Neural progenitor cell (in vitro differentiated cells): ENCODE measurements around the gene POLR1F.

ENCODE experiments used
- EZH2 ChIP-seq: fragments of 200-600 bp; sonication (generic); IDR thresholded peaks from 2 replicates; pipeline ENCODE4 v1.6.1; 2017; ENCODE audit warnings: antibody characterized with exemption, mild to moderate bottlenecking, moderate library complexity
- TF ChIP-seq, protein P1 (sequence below): fragments of 200-600 bp; sonication (generic); IDR thresholded peaks from 2 replicates; pipeline ENCODE4 v1.5.1; 2017; ENCODE audit warnings: antibody characterized with exemption, mild to moderate bottlenecking

GRCh38 chr7:19701471-19701870, 7.4 kb downstream of the POLR1F start:
- TF ChIP-seq, protein P1, sequence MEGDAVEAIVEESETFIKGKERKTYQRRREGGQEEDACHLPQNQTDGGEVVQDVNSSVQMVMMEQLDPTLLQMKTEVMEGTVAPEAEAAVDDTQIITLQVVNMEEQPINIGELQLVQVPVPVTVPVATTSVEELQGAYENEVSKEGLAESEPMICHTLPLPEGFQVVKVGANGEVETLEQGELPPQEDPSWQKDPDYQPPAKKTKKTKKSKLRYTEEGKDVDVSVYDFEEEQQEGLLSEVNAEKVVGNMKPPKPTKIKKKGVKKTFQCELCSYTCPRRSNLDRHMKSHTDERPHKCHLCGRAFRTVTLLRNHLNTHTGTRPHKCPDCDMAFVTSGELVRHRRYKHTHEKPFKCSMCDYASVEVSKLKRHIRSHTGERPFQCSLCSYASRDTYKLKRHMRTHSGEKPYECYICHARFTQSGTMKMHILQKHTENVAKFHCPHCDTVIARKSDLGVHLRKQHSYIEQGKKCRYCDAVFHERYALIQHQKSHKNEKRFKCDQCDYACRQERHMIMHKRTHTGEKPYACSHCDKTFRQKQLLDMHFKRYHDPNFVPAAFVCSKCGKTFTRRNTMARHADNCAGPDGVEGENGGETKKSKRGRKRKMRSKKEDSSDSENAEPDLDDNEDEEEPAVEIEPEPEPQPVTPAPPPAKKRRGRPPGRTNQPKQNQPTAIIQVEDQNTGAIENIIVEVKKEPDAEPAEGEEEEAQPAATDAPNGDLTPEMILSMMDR, result no peak
- TF ChIP-seq EZH2, result no peak
